ENCODE results near the gene CIAPIN1. TPM values are rescaled to one million over a fixed set of nuclear protein-coding genes. Genes with fewer than 3 reads are reported as not detected.

CIAPIN1 gene
- polyA plus RNA-seq, 1 of the 3 experiments (the other 2 are of a cell fraction): 43.6 TPM

- TF ChIP-seq EZH2phosphoT487 (IDR thresholded peaks at IDR 0.05; ENCODE audit: borderline replicate concordance, low read depth) (no peak), FOXM1 (IDR thresholded peaks at IDR 0.05; ENCODE audit: low read depth) (no peak), MXI1 (IDR thresholded peaks at IDR 0.05; ENCODE audit: low read depth, low read length) (no peak; the same call in 1 of the 2 replicates), TEAD4 (IDR thresholded peaks at IDR 0.05; ENCODE audit: borderline replicate concordance, insufficient read depth) (no peak), IRF3 (IDR thresholded peaks at IDR 0.05; ENCODE audit: low read depth, low read length) (no peak), RFX5 (IDR thresholded peaks at IDR 0.05; ENCODE audit: low read length) (no peak), FOSL2 (IDR thresholded peaks at IDR 0.05; ENCODE audit: borderline replicate concordance, low read depth) (no peak), NRF1 (IDR thresholded peaks at IDR 0.05; ENCODE audit: low read depth, low read length) (no peak), RCOR1 (IDR thresholded peaks at IDR 0.05; ENCODE audit: low read length) (peak; percentile 50), TCF12 (IDR thresholded peaks at IDR 0.05) (no peak), CTCF (IDR thresholded peaks at IDR 0.05) (peak; percentile 85), CHD2 (IDR thresholded peaks at IDR 0.05; ENCODE audit: low read length, partially characterized antibody) (peak; percentile 91), ELF1 (IDR thresholded peaks at IDR 0.05) (peak; percentile 93)
- TF ChIP-seq, protein P1, sequence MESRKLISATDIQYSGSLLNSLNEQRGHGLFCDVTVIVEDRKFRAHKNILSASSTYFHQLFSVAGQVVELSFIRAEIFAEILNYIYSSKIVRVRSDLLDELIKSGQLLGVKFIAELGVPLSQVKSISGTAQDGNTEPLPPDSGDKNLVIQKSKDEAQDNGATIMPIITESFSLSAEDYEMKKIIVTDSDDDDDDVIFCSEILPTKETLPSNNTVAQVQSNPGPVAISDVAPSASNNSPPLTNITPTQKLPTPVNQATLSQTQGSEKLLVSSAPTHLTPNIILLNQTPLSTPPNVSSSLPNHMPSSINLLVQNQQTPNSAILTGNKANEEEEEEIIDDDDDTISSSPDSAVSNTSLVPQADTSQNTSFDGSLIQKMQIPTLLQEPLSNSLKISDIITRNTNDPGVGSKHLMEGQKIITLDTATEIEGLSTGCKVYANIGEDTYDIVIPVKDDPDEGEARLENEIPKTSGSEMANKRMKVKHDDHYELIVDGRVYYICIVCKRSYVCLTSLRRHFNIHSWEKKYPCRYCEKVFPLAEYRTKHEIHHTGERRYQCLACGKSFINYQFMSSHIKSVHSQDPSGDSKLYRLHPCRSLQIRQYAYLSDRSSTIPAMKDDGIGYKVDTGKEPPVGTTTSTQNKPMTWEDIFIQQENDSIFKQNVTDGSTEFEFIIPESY (IDR thresholded peaks at IDR 0.05; ENCODE audit: borderline replicate concordance, low read depth): peak; percentile 73; the same call in 1 of the 2 replicates
- TF ChIP-seq, protein P2, sequence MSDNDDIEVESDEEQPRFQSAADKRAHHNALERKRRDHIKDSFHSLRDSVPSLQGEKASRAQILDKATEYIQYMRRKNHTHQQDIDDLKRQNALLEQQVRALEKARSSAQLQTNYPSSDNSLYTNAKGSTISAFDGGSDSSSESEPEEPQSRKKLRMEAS (IDR thresholded peaks at IDR 0.05; ENCODE audit: low read depth): peak; percentile 80
These were observed 15.2 kb upstream of the CIAPIN1 start, which contains the start of gene POLR2C (continued) for GRCh38 chr16:57462209-57462977.

GRCh38 chr16:57452021-57452420 is 4.8 kb upstream of the CIAPIN1 start:
- Histone ChIP-seq H3K9me2 (no peaks in the 10 kb centered on the region), H3K27ac (ENCODE audit: low read depth in 2 of 2, low read length in 1 of 2) (no peak overlapping the region), H3K27me3 (ENCODE audit: insufficient read depth) (no peaks in the 10 kb centered on the region), H3K9ac (no peak overlapping the region), H3K36me3 (replicated peaks in 1 of 2; ENCODE audit: control insufficient read depth in 1 of 2, insufficient read depth in 2 of 2, low read length in 1 of 2) (peaks cover 34 to 54% of the 10 kb centered on the region in 2 experiments), H3K79me2 (ENCODE audit: insufficient read depth) (peaks cover 25% of the 10 kb centered on the region), H3K4me2 (no peak overlapping the region), H4K20me1 (ENCODE audit: insufficient read depth) (no peaks in the 10 kb centered on the region), H3F3A (replicated peaks; ENCODE audit: insufficient read depth) (no peaks in the 10 kb centered on the region), H3K4me3 (ENCODE audit: low read depth in 2 of 2, low read length in 1 of 2) (no peak overlapping the region), H3K4me1 (ENCODE audit: control insufficient read depth in 1 of 2, insufficient read depth in 2 of 2, low read depth in 1 of 2, low read length in 1 of 2) (peaks cover 2 to 3% of the 10 kb centered on the region in 2 experiments; a peak in 2 of 4 replicates), H2AFZ (ENCODE audit: low read depth) (no peak overlapping the region), H3K9me3 (no peaks in the 10 kb centered on the region)
- POLR2A ChIA-PET: no interaction called here
- WGBS (ENCODE audit: low lambda C conversion rate): 94% methylated on average over 10 of the region's 10 CpGs
- DNase-seq: no peak
- CTCF ChIA-PET: interaction anchor here (0.9 to 9.2 kb wide), 4 partner anchors 11 to 80 kb away, joined by 3 to 53 read pairs (median 15); partner anchors contain the start of genes CX3CL1 and POLR2C
- TF ChIP-seq REST (IDR thresholded peaks at IDR 0.05; ENCODE audit: low read depth, low read length): no peak
- TF ChIP-seq MEF2A (IDR thresholded peaks at IDR 0.05; ENCODE audit: borderline replicate concordance, low read depth): no peak
- no peak for TF ChIP-seq YY1 (IDR thresholded peaks at IDR 0.05; ENCODE audit: low read depth)
- TF ChIP-seq, protein P3, sequence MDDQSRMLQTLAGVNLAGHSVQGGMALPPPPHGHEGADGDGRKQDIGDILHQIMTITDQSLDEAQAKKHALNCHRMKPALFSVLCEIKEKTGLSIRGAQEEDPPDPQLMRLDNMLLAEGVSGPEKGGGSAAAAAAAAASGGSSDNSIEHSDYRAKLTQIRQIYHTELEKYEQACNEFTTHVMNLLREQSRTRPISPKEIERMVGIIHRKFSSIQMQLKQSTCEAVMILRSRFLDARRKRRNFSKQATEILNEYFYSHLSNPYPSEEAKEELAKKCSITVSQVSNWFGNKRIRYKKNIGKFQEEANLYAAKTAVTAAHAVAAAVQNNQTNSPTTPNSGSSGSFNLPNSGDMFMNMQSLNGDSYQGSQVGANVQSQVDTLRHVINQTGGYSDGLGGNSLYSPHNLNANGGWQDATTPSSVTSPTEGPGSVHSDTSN (IDR thresholded peaks at IDR 0.05): no peak
- TF ChIP-seq FOXM1 (IDR thresholded peaks at IDR 0.05; ENCODE audit: low read depth): no peak
- no peak for TF ChIP-seq SMC3 (IDR thresholded peaks at IDR 0.05; ENCODE audit: low read depth, low read length)
- no peak for TF ChIP-seq NFIC (IDR thresholded peaks at IDR 0.05; ENCODE audit: borderline replicate concordance)
- no peak for TF ChIP-seq TAF1 (IDR thresholded peaks at IDR 0.05; ENCODE audit: borderline replicate concordance, low read depth, low read length)
